GM19099 (cell line): ENCODE results near the gene DNMBP.

Source experiments
- POLR2A ChIP-seq: IDR thresholded peaks from 3 replicates; pipeline ENCODE4 v1.6.1; 2011; ENCODE audit warnings: low read depth; ENCODE audit not compliant: insufficient read length; ENCODE audit errors: extremely low read depth

Gene DNMBP, protein sequence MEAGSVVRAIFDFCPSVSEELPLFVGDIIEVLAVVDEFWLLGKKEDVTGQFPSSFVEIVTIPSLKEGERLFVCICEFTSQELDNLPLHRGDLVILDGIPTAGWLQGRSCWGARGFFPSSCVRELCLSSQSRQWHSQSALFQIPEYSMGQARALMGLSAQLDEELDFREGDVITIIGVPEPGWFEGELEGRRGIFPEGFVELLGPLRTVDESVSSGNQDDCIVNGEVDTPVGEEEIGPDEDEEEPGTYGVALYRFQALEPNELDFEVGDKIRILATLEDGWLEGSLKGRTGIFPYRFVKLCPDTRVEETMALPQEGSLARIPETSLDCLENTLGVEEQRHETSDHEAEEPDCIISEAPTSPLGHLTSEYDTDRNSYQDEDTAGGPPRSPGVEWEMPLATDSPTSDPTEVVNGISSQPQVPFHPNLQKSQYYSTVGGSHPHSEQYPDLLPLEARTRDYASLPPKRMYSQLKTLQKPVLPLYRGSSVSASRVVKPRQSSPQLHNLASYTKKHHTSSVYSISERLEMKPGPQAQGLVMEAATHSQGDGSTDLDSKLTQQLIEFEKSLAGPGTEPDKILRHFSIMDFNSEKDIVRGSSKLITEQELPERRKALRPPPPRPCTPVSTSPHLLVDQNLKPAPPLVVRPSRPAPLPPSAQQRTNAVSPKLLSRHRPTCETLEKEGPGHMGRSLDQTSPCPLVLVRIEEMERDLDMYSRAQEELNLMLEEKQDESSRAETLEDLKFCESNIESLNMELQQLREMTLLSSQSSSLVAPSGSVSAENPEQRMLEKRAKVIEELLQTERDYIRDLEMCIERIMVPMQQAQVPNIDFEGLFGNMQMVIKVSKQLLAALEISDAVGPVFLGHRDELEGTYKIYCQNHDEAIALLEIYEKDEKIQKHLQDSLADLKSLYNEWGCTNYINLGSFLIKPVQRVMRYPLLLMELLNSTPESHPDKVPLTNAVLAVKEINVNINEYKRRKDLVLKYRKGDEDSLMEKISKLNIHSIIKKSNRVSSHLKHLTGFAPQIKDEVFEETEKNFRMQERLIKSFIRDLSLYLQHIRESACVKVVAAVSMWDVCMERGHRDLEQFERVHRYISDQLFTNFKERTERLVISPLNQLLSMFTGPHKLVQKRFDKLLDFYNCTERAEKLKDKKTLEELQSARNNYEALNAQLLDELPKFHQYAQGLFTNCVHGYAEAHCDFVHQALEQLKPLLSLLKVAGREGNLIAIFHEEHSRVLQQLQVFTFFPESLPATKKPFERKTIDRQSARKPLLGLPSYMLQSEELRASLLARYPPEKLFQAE (N-terminal part only)

DNA sequence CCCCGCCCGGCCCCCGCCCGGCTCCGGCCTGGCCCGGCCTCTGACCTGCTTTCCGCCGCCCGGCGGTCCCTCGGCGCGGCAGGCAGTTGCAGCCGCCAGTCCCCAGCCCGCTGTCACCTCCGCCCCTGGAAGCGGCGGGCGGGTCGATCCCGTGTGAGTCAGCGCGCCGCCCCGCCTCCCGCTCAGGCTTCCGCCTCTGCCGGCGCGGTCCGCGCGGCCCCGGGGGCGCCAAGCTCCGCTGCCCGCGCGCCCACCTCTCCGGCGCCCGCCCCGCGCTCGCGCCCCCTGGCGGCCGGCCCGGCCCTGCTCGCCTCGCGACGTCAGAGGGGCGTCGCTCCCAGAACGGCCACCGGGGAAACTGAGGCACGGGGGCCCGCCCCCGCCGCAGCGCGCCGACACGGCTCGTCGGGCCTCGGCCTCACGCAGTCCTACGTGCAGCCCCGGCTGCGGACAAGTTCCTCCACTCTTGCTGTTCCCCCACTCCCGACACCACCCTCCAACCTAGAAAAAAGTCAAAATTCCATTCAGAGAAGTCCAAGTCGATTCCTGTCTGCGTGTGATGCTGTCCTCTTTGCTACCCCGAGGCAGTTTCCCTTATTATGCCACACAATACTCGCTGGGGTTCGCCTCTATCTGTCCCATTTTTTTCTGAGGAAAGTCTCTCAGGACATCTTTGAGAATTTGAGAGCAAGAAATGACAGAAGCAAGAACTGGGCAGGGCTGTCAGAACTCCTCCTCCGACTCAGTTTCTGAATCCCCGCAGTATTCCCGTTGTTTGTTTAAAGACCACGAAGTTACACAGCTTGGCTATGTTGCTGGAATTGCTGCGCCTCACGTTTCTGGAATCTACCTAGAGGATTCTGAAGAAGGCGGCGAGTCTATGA lies at the start of gene DNMBP:
Gene DNMBP (minus strand): TSS at position 155 of the 884 bp plus-strand sequence. CDS start 37,823 bp downstream, outside the sequence.
- peak; percentile 51 for TF ChIP-seq POLR2A

DNA sequence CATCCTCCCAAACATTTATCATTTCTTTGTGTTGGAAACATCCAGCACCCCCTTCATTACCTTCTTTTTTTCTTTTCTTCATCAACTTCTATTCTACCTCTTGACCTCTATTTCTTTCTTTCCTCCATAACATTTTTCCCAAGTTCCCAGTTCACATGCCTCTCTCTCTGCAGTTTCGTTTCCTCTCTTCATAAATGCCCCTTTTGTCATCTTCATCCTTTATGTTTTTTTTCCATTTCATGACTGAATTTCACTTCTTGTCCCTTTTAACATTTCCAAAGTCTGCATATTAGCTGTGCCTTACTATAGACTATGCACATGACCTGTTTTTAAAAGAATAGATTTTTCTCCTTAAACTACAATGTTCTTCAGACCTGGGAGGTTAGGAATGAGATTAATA lies 48.2 kb upstream of the DNMBP start:
- no peak for TF ChIP-seq POLR2A

DNA sequence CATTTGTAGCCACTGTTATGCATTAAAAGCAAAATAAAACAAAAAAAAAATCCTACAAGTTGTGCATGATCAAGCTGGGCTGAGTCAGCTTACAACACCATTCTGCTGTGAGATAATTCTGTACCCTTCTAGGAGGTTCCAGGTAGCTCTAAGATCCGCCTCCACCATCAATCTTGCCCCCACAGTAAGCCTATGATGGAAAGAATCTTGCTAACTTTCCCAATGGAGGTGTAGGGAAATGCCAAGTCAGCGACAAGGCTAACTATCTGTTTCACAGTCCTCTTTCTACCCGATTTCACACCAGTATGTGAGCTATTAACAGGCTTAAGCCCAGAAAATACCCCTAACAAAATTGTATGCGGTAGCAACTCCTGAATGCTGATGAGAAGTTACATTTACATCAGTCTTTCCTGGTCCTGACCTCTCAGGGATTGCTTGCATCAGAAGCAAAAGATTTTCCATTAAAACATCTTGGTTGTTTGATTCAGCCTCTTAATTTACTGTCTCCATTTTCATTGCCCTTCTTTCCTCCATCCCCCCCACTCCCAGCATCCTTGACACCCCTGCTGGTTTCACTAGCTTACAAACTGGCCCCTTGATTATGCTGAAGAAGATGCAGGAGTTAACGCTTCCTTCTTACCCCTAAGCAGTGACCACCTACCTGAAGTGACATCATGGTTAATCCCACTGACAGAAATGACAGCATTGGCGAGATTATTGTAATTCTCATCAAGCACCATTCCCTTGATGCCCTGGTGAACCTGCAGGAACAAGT lies 44.1 kb upstream of the DNMBP start:
- no peak for TF ChIP-seq POLR2A

DNA sequence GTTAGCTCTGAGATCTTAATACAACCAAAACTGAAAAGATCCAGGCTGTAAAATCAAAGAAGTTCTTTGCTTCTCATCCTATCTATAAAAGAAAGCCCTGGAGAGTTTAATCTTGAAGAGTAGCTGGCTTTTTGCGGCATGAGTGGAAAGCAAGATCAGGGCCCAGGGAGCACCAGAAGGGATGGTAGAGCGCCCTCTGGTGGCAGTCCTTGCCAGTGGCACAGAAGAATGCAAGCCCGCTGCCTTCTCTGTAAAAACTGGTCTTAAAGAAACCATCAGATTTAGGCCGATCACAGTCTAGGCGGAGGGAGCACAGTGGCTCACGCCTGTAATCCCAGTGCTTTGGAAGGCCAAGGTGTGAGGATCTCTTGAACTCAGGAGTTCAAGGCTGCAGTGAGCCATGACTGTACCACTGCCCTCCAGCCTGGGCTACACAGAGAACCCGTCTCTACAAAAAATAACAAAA lies 36.3 kb upstream of the DNMBP start:
- TF ChIP-seq POLR2A, result no peak

DNA sequence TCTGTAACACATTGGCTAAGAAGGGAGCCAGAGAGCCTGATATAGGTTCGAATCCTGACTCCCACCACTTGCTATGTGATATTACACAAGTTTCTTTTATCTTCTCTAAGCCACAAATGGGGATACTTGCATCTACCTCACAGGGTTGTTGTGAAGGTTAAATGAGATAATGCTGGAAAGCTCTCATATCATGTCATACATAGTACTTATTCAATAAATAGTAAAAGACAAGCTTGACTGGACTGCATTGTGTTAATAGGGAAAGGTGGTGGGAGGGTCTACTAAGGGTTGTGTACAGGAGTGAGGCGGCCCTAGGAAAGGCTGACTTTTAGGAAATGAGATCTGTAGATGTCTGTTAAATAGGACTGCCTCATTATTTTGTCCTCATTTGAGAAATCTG lies 35.8 kb upstream of the DNMBP start:
- TF ChIP-seq POLR2A, result no peak

DNA sequence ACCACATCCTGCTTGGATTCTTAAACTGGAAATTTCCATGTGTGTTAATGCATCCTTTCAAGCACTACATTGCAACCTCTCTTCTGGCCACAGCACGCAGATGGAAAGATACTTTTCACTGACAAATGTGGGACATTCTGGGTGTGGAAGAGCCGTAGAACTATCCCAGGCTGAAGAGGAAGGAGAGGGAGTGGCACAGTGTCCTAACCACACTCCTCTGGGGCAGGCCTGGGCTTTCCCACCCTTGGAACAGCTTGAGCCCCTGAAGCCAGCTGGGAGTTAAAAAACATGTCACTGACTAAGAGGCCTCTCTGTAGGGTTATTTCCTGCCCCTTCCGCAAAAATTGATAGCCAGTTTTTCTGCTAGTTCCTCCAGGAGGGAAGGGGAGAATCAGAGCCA lies 34.0 kb upstream of the DNMBP start:
- TF ChIP-seq POLR2A, result no peak

DNA sequence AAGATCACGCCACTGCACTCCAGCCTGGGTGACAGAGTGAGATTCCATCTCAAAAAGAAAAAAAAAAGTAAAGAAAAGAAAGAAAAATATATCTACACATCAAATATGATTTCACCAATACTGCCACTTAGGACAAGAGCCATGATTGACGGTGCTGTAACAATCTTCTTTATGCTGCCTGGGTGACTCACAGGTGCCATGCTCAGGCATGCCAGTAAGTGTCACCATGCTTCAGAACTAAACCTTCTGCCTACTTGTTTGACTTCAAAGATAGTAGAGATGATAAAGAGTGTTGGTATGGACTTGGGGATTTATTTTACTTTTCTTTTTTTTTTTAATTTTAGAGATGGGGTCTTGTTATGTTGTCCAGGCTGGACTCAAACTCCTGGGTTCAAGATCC lies 33.6 kb upstream of the DNMBP start:
- TF ChIP-seq POLR2A, result no peak

DNA sequence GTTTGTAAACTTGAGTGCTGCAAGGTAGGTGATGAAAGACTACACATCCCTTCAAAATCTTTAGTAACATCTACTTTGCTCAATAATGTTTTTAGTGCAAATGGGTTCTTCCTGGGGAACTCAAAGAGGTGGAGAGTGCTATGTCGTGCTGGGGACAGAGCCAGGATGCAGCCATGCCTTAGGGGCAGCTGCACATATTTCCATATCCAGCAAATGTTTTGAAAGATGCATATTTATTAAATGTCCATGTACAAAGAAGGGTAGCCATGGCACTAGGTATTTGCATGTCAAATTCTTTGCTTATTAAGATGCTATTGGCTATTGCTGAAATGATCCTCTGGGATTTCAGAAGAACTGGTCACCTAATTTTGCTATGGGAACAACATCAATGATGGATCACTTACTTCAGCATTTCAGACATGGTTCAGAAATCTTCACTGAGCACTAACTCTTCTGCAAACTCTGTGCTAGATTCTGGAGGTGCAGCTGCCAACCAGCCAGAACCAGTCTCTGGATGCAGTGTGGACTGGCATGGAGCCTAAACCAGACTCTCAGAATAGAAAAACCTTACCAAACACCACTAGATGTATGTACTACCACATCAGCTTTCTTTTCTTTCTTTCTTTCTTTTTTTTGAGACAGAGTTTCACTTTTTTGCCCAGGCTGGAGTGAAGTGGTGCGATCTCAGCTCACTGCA lies 31.7 kb upstream of the DNMBP start:
- no peak for TF ChIP-seq POLR2A

DNA sequence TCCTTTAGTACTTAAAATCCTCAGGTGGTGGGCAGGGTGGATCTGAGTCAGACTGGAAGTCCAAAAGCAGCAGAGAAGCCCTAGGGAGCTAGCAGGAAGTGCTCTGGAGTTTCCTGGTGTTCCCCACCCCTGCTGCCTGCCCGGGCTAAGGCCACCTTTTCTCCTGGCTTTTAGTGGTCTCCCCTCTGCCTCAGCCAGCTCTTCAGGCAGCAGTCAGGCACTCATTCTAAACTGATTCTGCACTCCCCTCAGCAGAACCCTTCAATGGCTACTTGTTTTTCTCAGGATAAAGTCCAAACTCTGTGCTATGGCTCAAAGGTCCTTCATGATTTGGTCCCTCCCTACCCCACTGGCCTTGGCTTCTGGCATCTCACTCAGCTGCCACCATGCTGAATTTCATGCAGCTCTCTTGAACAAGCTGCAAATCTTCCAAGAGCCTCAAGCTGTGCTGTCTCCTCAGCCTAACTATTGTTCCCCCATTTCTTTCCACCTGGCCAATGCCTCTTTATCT lies 28.9 kb upstream of the DNMBP start:
- TF ChIP-seq POLR2A, result no peak

DNA sequence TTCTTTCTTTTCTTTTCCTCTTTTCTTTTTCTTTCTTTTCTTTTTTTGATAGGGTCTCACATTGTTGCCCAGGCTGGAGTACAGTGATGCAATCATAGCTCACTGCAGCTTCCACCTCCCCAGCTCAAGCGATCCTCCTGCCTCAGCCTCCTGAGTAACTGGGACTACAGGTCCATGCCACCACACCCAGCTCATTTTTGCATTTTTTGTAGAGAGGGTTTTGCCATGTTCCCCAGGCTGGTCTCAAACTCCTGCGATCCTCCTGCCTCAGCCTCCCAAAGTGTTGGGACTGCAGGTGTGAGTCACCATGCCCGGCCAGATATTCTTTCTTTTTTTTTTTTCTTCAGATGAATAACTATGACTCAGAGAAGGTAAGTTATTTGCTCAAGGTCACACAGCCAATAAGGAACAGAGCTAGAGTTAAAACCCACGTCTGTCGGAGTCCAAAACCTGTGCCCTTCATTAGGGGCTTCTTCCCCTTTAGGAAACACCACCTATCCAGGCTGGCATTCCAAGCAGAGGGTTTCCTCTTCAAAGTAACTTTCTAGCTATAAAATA lies 28.1 kb upstream of the DNMBP start:
- no peak for TF ChIP-seq POLR2A

DNA sequence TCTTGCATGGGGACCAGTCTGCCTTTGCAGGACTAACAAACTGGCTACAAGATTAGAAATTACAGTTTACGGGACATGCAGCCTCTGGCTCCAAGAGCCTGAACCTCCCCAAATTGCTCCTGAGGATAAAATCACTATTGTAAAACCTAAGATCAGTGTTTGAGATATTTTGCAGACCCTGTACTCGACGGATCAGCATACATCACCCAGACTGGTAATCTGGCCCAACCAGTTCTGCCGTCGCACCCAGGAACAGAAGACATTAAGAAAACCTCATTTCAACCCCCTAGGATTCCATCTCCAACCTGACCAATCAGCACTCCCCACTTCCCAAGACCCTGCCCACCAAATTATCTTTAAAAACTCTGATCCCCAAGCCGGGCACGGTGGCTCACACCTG lies 27.1 kb upstream of the DNMBP start:
- no peak for TF ChIP-seq POLR2A

DNA sequence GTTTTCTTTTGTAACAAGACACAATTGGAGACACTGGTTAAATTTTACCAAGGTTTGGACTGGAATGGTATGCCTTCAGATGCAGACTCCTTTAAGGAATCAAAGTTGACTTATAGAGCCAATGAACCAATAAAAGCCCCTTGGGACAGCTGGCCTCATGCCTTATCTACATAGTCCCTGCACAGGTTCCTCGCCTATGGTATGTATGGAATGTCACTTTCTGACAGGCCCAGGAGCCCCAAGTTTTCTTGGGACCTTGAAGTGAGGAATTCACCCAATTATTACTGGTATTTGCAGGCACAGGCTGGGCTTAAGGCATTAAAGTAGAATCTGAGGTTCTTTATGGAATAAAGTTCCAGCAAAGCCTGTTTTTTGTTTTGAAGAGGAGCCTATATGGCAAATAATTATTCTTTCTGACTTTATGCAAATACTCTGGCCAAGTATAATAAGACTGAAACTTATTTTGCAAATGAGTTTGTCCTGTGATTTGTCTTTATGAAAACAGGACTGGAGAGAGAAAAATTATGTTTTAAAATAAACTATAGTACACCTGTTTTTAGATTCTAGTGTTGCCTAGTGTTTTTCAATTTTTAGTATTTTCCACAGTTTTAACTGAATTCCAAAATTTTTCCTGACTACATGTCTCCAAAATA lies 24.1 kb upstream of the DNMBP start:
- TF ChIP-seq POLR2A, result no peak
